Measurements from ENCODE around the gene NUDT3. TPM values are rescaled to one million over a fixed set of nuclear protein-coding genes. Genes with fewer than 3 reads are reported as not detected.

NUDT3 gene
- polyA plus RNA-seq, 1 of the 3 experiments (the other 2 are of a cell fraction), result 11.9 TPM

GRCh38 chr6:34240329-34241248 lies 151.9 kb downstream of the NUDT3 start:
- H3K79me2 ChIP-seq (ENCODE audit: insufficient read depth), result peaks cover 30% of the 10 kb centered on the region
- WGBS (ENCODE audit: low lambda C conversion rate), result 92% methylated on average over 18 of the region's 22 CpGs
- H3K9me3 ChIP-seq, result no peaks in the 10 kb centered on the region
- H4K20me1 ChIP-seq (ENCODE audit: insufficient read depth), result no peaks in the 10 kb centered on the region
- TF ChIP-seq RFX5 (IDR thresholded peaks at IDR 0.05; ENCODE audit: low read length) (no peak), ZBTB33 (IDR thresholded peaks at IDR 0.05; ENCODE audit: borderline replicate concordance, low read depth) (no peak), TCF12 (IDR thresholded peaks at IDR 0.05) (no peak), MEF2A (IDR thresholded peaks at IDR 0.05; ENCODE audit: borderline replicate concordance, low read depth) (no peak), REST (IDR thresholded peaks at IDR 0.05; ENCODE audit: low read depth, low read length) (no peak), USF2 (IDR thresholded peaks at IDR 0.05; ENCODE audit: borderline replicate concordance, low read depth, low read length) (no peak), RXRA (IDR thresholded peaks at IDR 0.05; ENCODE audit: borderline replicate concordance, low read depth) (no peak), TAF1 (IDR thresholded peaks at IDR 0.05; ENCODE audit: borderline replicate concordance, low read depth, low read length) (no peak), RAD21 (IDR thresholded peaks at IDR 0.05; ENCODE audit: low read length) (no peak), FOXJ3 (CRISPR knock-in tag; IDR thresholded peaks at IDR 0.05) (no peak), FOXM1 (IDR thresholded peaks at IDR 0.05; ENCODE audit: low read depth) (no peak), USF1 (IDR thresholded peaks at IDR 0.05; ENCODE audit: borderline replicate concordance, low read depth) (no peak), SMC3 (IDR thresholded peaks at IDR 0.05; ENCODE audit: low read depth, low read length) (no peak), CHD2 (IDR thresholded peaks at IDR 0.05; ENCODE audit: low read length, partially characterized antibody) (no peak)
- H2AFZ ChIP-seq (ENCODE audit: low read depth), result no peak overlapping the region
- peaks cover 12 to 51% of the 10 kb centered on the region in 2 experiments for H3K4me1 ChIP-seq (ENCODE audit: control insufficient read depth in 1 of 2, insufficient read depth in 2 of 2, low read depth in 1 of 2, low read length in 1 of 2)
- no peaks in the 10 kb centered on the region for H3K9me2 ChIP-seq
- no peak for DNase-seq
- peaks cover 11 to 17% of the 10 kb centered on the region in 2 experiments for H3K36me3 ChIP-seq (replicated peaks in 1 of 2; ENCODE audit: control insufficient read depth in 1 of 2, insufficient read depth in 2 of 2, low read length in 1 of 2)
- H3F3A ChIP-seq (replicated peaks; ENCODE audit: insufficient read depth), result peaks cover 38% of the 10 kb centered on the region
- H3K27me3 ChIP-seq (ENCODE audit: insufficient read depth), result no peaks in the 10 kb centered on the region
- H3K4me2 ChIP-seq, result peak overlapping the region; percentile 81; the same call in 1 of the 2 replicates
- CTCF ChIA-PET, result interaction anchor here (0.7 to 0.8 kb wide), 4 partner anchors 8 to 180 kb away, joined by 3 to 4 read pairs (median 3); no protein-coding TSS in a partner anchor
- H3K27ac ChIP-seq (ENCODE audit: low read depth in 2 of 2, low read length in 1 of 2), result peak overlapping the region in 1 of 2 experiments; percentile 97; a peak in 2 of 4 replicates
- POLR2A ChIA-PET, result no interaction called here
- H3K9ac ChIP-seq, result no peak overlapping the region
- no peak overlapping the region for H3K4me3 ChIP-seq (ENCODE audit: low read depth in 2 of 2, low read length in 1 of 2)
